Esophagus muscularis mucosa (tissue), 4 donors: ENCODE results near the gene KCNJ5. TPM values are rescaled to one million over a fixed set of nuclear protein-coding genes. Genes with fewer than 3 reads are reported as not detected.

ENCODE experiments used
- DNase-seq: peaks from one replicate; pipeline ENCODE4 v3.0.0-alpha.2; 2017; ENCODE audit errors: extremely low spot score
- H3K27ac ChIP-seq, 4 donors: fragments of 200-600 bp; sonication (generic); replicated peaks in 1 of 4; 1 replicate in 3 of 4; 2 replicates in 1 of 4; pipeline ENCODE4 v1.5.1; 2016 to 2019; ENCODE audit warnings: mild to moderate bottlenecking in 1 of 4
- H3K27me3 ChIP-seq, 4 donors: fragments of 200-600 bp; sonication (generic); one replicate each; pipeline versions ENCODE4 v1.5.1 to v1.6.0; 2016 to 2019
- H3K36me3 ChIP-seq, 4 donors: fragments of 200-600 bp; sonication (generic); one replicate each; pipeline ENCODE4 v1.5.1; 2016 to 2019
- H3K4me1 ChIP-seq, 4 donors: fragments of 200-600 bp; sonication (generic); one replicate each; pipeline ENCODE4 v1.5.1; 2016 to 2019
- H3K4me3 ChIP-seq, 4 donors: fragments of 200-600 bp; sonication (generic); 1 replicate in 2 of 4; 2 replicates in 2 of 4; pipeline ENCODE4 v1.5.1; 2016 to 2019; ENCODE audit warnings: mild to moderate bottlenecking in 4 of 4, moderate library complexity in 1 of 4
- H3K9me3 ChIP-seq, 4 donors: fragments of 200-600 bp; sonication (generic); 1 replicate in 3 of 4; 2 replicates in 1 of 4; pipeline ENCODE4 v1.5.1; 2016 to 2019
- EP300 ChIP-seq: sonication (generic); formaldehyde crosslinking; IDR thresholded peaks from one replicate; pipeline ENCODE4 v1.6.1; 2017; ENCODE audit warnings: antibody characterized with exemption
- POLR2A ChIP-seq: fragments of 450-650 bp; IDR thresholded peaks from one replicate; pipeline ENCODE4 v1.6.1; 2017; ENCODE audit warnings: antibody characterized with exemption, moderate library complexity, mild to moderate bottlenecking, low read depth
- POLR2AphosphoS5 ChIP-seq, 2 donors: sonication (generic); formaldehyde crosslinking; IDR thresholded peaks; one replicate each; pipeline ENCODE4 v1.6.1; 2017; ENCODE audit warnings: antibody characterized with exemption in 2 of 2
- WGBS: methylation state at CpG from one replicate; pipeline ENCODE4 v1.1.5; 2018; 5-methylcytosine and 5-hydroxymethylcytosine counted together
- intact Hi-C: fragments of 100-400 bp; cut with DNase I; formaldehyde crosslinking; loops from one replicate; pipeline ENCODE4 v1.15.1; 2023
- total RNA-seq, 4 donors: library from RNA; depleted of rRNA; stranded (reverse); fragments of >200 nt; gene quantifications; one replicate each; pipeline versions ENCODE4 v1.1.0 to v1.2.1, GENCODE V29; 2016
- TF ChIP-seq, protein P1 (sequence below), 3 experiments: fragments of 200-600 bp in 2 of 3; fragments of 450-650 bp in 1 of 3; sonication (generic) in 2 of 3; IDR thresholded peaks; one replicate each; pipeline ENCODE4 v1.5.1; 2017 to 2019; ENCODE audit warnings: antibody characterized with exemption in 3 of 3, mild to moderate bottlenecking in 2 of 3, moderate library complexity in 1 of 3

KCNJ5 gene
- total RNA-seq, 4 donors from 2014 or later, result 0.80 to 3.8 (median 1.00) TPM

DNA sequence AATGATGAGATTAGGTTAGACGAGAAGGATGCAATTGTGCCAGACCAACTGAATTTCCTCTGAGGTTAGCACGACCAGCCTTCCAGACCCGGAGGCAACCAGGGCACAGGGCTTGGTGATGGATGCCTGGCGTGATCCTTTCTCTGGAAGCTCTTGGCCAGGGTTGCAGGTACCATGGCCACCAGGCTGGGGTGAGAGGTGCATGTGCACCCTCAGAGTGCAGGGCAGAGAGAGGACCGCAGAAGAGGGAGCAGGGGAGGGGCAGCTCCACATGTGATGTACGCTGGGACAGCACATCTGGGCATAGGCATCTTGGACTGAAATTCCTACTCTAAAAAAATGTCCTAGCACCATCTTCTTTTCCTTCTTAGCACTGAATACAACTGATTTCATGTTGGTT lies 34.9 kb upstream of the KCNJ5 start:
- H3K27ac ChIP-seq, result no peak overlapping the region
- 93% methylated on average over 6 of the region's 6 CpGs for WGBS

DNA sequence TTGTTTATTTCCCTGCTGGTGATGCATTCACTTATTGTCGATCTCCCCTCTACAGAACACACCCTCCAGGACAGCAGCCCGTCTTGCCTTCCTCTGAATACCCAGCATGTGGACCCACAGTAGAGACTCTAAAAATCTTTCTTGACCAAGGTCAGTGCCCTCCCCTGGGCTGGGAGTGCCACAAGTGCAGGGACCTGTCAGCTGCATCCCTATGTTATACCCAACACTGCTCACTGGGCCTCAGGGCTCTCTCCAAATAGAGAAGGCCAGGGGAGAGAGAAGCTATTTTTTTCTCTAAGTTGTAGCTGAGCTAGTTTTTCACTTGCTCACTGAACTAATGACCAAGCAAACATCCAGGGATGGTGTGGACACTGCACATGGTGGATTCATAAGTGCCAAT lies 33.8 kb upstream of the KCNJ5 start:
- TF ChIP-seq, protein P1, sequence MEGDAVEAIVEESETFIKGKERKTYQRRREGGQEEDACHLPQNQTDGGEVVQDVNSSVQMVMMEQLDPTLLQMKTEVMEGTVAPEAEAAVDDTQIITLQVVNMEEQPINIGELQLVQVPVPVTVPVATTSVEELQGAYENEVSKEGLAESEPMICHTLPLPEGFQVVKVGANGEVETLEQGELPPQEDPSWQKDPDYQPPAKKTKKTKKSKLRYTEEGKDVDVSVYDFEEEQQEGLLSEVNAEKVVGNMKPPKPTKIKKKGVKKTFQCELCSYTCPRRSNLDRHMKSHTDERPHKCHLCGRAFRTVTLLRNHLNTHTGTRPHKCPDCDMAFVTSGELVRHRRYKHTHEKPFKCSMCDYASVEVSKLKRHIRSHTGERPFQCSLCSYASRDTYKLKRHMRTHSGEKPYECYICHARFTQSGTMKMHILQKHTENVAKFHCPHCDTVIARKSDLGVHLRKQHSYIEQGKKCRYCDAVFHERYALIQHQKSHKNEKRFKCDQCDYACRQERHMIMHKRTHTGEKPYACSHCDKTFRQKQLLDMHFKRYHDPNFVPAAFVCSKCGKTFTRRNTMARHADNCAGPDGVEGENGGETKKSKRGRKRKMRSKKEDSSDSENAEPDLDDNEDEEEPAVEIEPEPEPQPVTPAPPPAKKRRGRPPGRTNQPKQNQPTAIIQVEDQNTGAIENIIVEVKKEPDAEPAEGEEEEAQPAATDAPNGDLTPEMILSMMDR (IDR thresholded peaks at IDR 0.05), result no peak
- TF ChIP-seq EP300 (no peak), POLR2A (no peak), POLR2AphosphoS5 (IDR thresholded peaks at IDR 0.05) (no peak)
- no peak for DNase-seq
- no peak overlapping the region for H3K4me3 ChIP-seq
- H3K36me3 ChIP-seq, result no peaks in the 10 kb centered on the region
- no peak overlapping the region for H3K27ac ChIP-seq
- peaks cover 0 to 8% (median 0%) of the 10 kb centered on the region in 4 donors for H3K27me3 ChIP-seq
- peaks cover 0 to 7% (median 0%) of the 10 kb centered on the region in 4 donors for H3K4me1 ChIP-seq
- intact Hi-C loops, result no loop called here
- H3K9me3 ChIP-seq, result no peaks in the 10 kb centered on the region
- WGBS, result 97% methylated on average over 2 of the region's 2 CpGs

More for the DNA sequence above, 34.9 kb upstream of the KCNJ5 start:
- intact Hi-C loops, result no loop called here
- no peak for DNase-seq
- Histone ChIP-seq H3K4me3 (no peak overlapping the region), H3K4me1 (peaks cover 0 to 7% (median 0%) of the 10 kb centered on the region in 4 donors), H3K9me3 (no peaks in the 10 kb centered on the region), H3K27me3 (peaks cover 0 to 7% (median 0%) of the 10 kb centered on the region in 4 donors), H3K36me3 (no peaks in the 10 kb centered on the region)
- TF ChIP-seq POLR2A (no peak), POLR2AphosphoS5 (IDR thresholded peaks at IDR 0.05) (no peak), EP300 (no peak)
- TF ChIP-seq, protein P1 (IDR thresholded peaks at IDR 0.05), result no peak

- no peak overlapping the region for H3K27ac ChIP-seq
- no peak overlapping the region for H3K4me3 ChIP-seq
- no peaks in the 10 kb centered on the region for H3K36me3 ChIP-seq
- H3K27me3 ChIP-seq, result peaks cover 0 to 17% (median 0%) of the 10 kb centered on the region in 4 donors
- 42% methylated on average over 29 of the region's 33 CpGs for WGBS
- no peaks in the 10 kb centered on the region for H3K9me3 ChIP-seq
- no peak for DNase-seq
- TF ChIP-seq, protein P1 (IDR thresholded peaks at IDR 0.05), result peak; percentile 47 to 83 (median 59)
- TF ChIP-seq POLR2AphosphoS5 (IDR thresholded peaks at IDR 0.05) (no peak), POLR2A (no peak)
- H3K4me1 ChIP-seq, result peaks cover 0 to 7% (median 0%) of the 10 kb centered on the region in 4 donors
- intact Hi-C loops, result no loop called here
Measured at GRCh38 chr11:128859563-128860441, 31.4 kb upstream of the KCNJ5 start.

DNA sequence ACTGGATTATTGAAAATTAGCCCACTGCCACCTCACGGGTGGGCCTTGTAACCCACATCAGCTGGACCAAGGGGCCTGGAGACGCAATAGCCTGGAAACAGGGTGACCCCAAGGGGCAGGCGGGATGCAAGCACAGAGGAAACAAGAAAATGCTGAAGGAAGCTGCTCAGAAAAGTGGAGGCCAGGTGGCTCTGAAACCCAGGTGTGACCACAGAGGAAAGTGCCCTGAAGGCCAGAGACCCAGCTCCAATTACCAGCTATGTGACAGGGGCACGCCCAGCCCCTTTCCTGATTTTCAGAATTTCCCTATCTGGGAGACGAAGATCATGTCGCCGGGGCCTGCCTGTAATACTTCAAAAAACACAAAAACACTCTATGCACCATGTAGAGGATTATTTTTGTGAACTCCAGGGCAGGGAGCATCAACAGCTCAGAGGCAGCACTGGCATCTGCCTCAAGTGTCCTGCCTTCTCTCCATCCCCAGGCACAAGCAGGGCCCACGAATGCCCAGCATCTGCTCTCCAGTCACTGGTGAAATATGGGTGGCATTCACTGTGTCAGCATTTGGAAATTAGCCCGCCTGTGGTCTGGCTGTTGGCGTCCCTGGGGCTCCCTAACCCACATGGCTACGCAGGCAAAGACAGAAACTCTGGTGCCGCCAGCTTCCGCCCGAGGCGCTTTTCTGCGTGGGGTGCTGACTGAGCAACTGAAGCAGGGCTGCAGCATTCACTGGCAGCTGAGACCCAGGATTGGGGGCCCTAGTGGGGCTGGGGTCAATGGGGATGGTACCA lies 30.4 kb upstream of the KCNJ5 start:
- intact Hi-C loops, result no loop called here
- WGBS, result 97% methylated on average over 8 of the region's 16 CpGs
- DNase-seq, result no peak
- no peaks in the 10 kb centered on the region for H3K9me3 ChIP-seq
- no peak for TF ChIP-seq EP300
- no peaks in the 10 kb centered on the region for H3K36me3 ChIP-seq
- H3K4me1 ChIP-seq, result peaks cover 0 to 7% (median 0%) of the 10 kb centered on the region in 4 donors
- H3K27me3 ChIP-seq, result peaks cover 0 to 22% (median 0%) of the 10 kb centered on the region in 4 donors
- H3K4me3 ChIP-seq, result no peak overlapping the region
- H3K27ac ChIP-seq, result no peak overlapping the region

- intact Hi-C loops, result no loop called here
Measured at GRCh38 chr11:128862406-128862805, 28.8 kb upstream of the KCNJ5 start.

More at GRCh38 chr11:128862406-128862805, 28.8 kb upstream of the KCNJ5 start:
- TF ChIP-seq POLR2A (no peak), EP300 (no peak), POLR2AphosphoS5 (IDR thresholded peaks at IDR 0.05) (no peak)
- TF ChIP-seq, protein P1 (IDR thresholded peaks at IDR 0.05), result no peak
- Histone ChIP-seq H3K4me1 (peaks cover 0 to 7% (median 0%) of the 10 kb centered on the region in 4 donors), H3K36me3 (no peaks in the 10 kb centered on the region), H3K27me3 (peaks cover 0 to 22% (median 0%) of the 10 kb centered on the region in 4 donors), H3K27ac (no peak overlapping the region), H3K4me3 (no peak overlapping the region), H3K9me3 (no peaks in the 10 kb centered on the region)
- WGBS, result 94% methylated on average over 3 of the region's 9 CpGs
- no peak for DNase-seq
